Kidney (tissue), 14 donors: ENCODE results near the gene CYCS. TPM values are rescaled to one million over a fixed set of nuclear protein-coding genes. Genes with fewer than 3 reads are reported as not detected.
"Not testable (repeated sequence)": the region's sequence is repeated elsewhere in the genome, so short reads cannot be mapped to it uniquely, and the experiment has no call there.

Source experiments
- DNase-seq, 5 donors: peaks; one replicate each; pipeline ENCODE4 v3.0.0-alpha.2; 2013 to 2020
- FAIRE-seq: peaks from 2 replicates; lab custom pipeline; 2012; peaks lifted over from hg19 to GRCh38; lab: Jason Lieb, UNC
- H3K27ac ChIP-seq, 2 donors: one replicate each; pipeline ENCODE4 v1.7.0; 2013; ENCODE audit warnings: low read depth in 2 of 2, low read length in 2 of 2, inconsistent platforms in 1 of 2
- H3K27me3 ChIP-seq: one replicate; pipeline ENCODE4 v1.7.1; 2013; ENCODE audit warnings: low read length, inconsistent platforms; ENCODE audit not compliant: control insufficient read depth, insufficient read depth
- H3K36me3 ChIP-seq, 3 donors: one replicate each; pipeline versions ENCODE4 v1.7.0 to v1.7.1; 2013; ENCODE audit warnings: low read length in 3 of 3, control low read depth in 1 of 3, inconsistent platforms in 1 of 3; ENCODE audit not compliant: insufficient read depth in 3 of 3, control insufficient read depth in 2 of 3
- H3K4me1 ChIP-seq, 3 donors: one replicate each; pipeline versions ENCODE4 v1.7.0 to v1.7.1; 2013; ENCODE audit warnings: low read length in 3 of 3, inconsistent platforms in 1 of 3, low read depth in 1 of 3; ENCODE audit not compliant: control insufficient read depth in 2 of 3, insufficient read depth in 2 of 3
- H3K4me3 ChIP-seq, 3 donors: one replicate each; pipeline versions ENCODE4 v1.7.0 to v1.8.1; 2013; ENCODE audit warnings: low read length in 3 of 3, control low read depth in 1 of 3, inconsistent platforms in 1 of 3
- H3K9ac ChIP-seq, 3 donors: one replicate each; pipeline versions ENCODE4 v1.7.0 to v1.7.1; 2013; ENCODE audit warnings: low read length in 3 of 3, control low read depth in 1 of 3, inconsistent platforms in 1 of 3
- H3K9me3 ChIP-seq, 3 donors: one replicate each; pipeline versions ENCODE4 v1.7.0 to v1.7.1; 2013; ENCODE audit warnings: low read length in 3 of 3, control low read depth in 1 of 3, inconsistent platforms in 1 of 3; ENCODE audit not compliant: control insufficient read depth in 2 of 3, insufficient read depth in 1 of 3
- CTCF ChIP-seq: IDR thresholded peaks from 3 replicates; pipeline ENCODE4 v1.5.1; 2012; ENCODE audit warnings: mild to moderate bottlenecking, moderate library complexity, borderline replicate concordance; ENCODE audit not compliant: insufficient read depth; ENCODE audit errors: extremely low read depth
- intact Hi-C: fragments of 100-400 bp; cut with DNase I; formaldehyde crosslinking; loops from one replicate; pipeline ENCODE4 v1.11.1; 2022
- polyA plus RNA-seq: library from polyadenylated mRNA; stranded (reverse); fragments of 350-450 nt; fragmentation: Illumina TruSeq; extraction: RNeasy Lipid Tissue Mini Kit (QIAGEN cat#74804); gene quantifications from one replicate; pipeline ENCODE4 v1.2.3, GENCODE V29; 2014; ENCODE audit warnings: low read depth, low replicate concordance; ENCODE audit not compliant: insufficient read depth
- total RNA-seq: library from RNA; stranded (reverse); fragmentation: NEBNext Ultra II Directional; extraction: Animal tissue kit (Norgen Biotek cat#: 25700); gene quantifications from one replicate; pipeline ENCODE4 v1.2.1, GENCODE V29; 2021
- donor health status: control.
- donor health status: control.
- donor health status: control.
- donor health status: control.
- donor health status: control.
- donor health status: DM: yes; HTN: yes; CAD: no.
- donor health status: Normal renal cell carcinoma (clear cell type).

CYCS gene
- total and polyA plus RNA-seq, 2 donors from 2014 or later = 94.3 to 239 TPM

GRCh38 chr7:25159983-25160596, 35.0 kb upstream of the CYCS start:
- H3K4me1 ChIP-seq, H3K27ac ChIP-seq, H3K27me3 ChIP-seq, H3K36me3 ChIP-seq, H3K4me3 ChIP-seq, intact Hi-C loops, H3K9me3 ChIP-seq, H3K9ac ChIP-seq: not testable (repeated sequence)
- DNase-seq = peak in 2 of 5 donors; percentile 40 to 71
- TF ChIP-seq CTCF = peak; percentile 26
- FAIRE-seq = peak; percentile 50

- H3K9me3 ChIP-seq = no peaks in the 10 kb centered on the region
- TF ChIP-seq CTCF = no peak
- H3K9ac ChIP-seq = no peak overlapping the region
- no peaks in the 10 kb centered on the region for H3K36me3 ChIP-seq
- DNase-seq = no peak
- intact Hi-C loops = no loop called here
- FAIRE-seq = no peak
- H3K27ac ChIP-seq = no peak overlapping the region
- no peak overlapping the region for H3K4me3 ChIP-seq
- no peaks in the 10 kb centered on the region for H3K4me1 ChIP-seq
- no peaks in the 10 kb centered on the region for H3K27me3 ChIP-seq
These were observed 33.9 kb upstream of the CYCS start for GRCh38 chr7:25158966-25159365.

- H3K27me3 ChIP-seq = no peaks in the 10 kb centered on the region
- no peak overlapping the region for H3K27ac ChIP-seq
- H3K36me3 ChIP-seq = no peaks in the 10 kb centered on the region
- H3K4me3 ChIP-seq = no peak overlapping the region
- no peaks in the 10 kb centered on the region for H3K9me3 ChIP-seq
- no peaks in the 10 kb centered on the region for H3K4me1 ChIP-seq
- intact Hi-C loops = no loop called here
- no peak overlapping the region for H3K9ac ChIP-seq
- TF ChIP-seq CTCF = no peak
- FAIRE-seq (no peak), DNase-seq (no peak)
These were observed 26.7 kb upstream of the CYCS start for GRCh38 chr7:25151773-25152172.

- no peak overlapping the region for H3K4me3 ChIP-seq
- FAIRE-seq = no peak
- no peak overlapping the region for H3K9ac ChIP-seq
- H3K4me1 ChIP-seq = no peaks in the 10 kb centered on the region
- no peak for DNase-seq
- no peaks in the 10 kb centered on the region for H3K9me3 ChIP-seq
- intact Hi-C loops = no loop called here
- TF ChIP-seq CTCF = no peak
- no peak overlapping the region for H3K27ac ChIP-seq
- H3K27me3 ChIP-seq = no peaks in the 10 kb centered on the region
- no peaks in the 10 kb centered on the region for H3K36me3 ChIP-seq
These were observed 24.8 kb upstream of the CYCS start for GRCh38 chr7:25149836-25150235.
